Measurements from ENCODE around the gene RAD51.

GRCh38 chr15:40722934-40723333, 28.0 kb downstream of the RAD51 start:
- no peak for TF ChIP-seq CTCF (IDR thresholded peaks at IDR 0.05; ENCODE audit: low read length)
- TF ChIP-seq EZH2 (IDR thresholded peaks at IDR 0.05; ENCODE audit: borderline replicate concordance, low read length): no peak
